H1 (cell line): ENCODE results near the gene TARBP2. TPM values are rescaled to one million over a fixed set of nuclear protein-coding genes. Genes with fewer than 3 reads are reported as not detected.

Experiments used
- CTCF ChIA-PET: fragments of 300-600 bp; sonication (Branson Sonifier 250); formaldehyde crosslinking; loops from one replicate; lab custom pipeline; 2021; ENCODE audit not compliant: partially characterized antibody; lab: Charles Lee
- POLR2A ChIA-PET: fragments of 300-600 bp; sonication (Branson Sonifier 250); formaldehyde crosslinking; loops from one replicate; lab custom pipeline; 2021; ENCODE audit warnings: inconsistent platforms; ENCODE audit not compliant: partially characterized antibody; lab: Charles Lee
- DNase-seq, 2 experiments: peaks; one replicate each; pipeline versions ENCODE4 v3.0.0 to v3.0.0-alpha.2; 2010 to 2022; ENCODE audit warnings: low spot score in 2 of 2, low read depth in 1 of 2, mixed read lengths in 1 of 2
- FAIRE-seq: peaks from 2 replicates; lab custom pipeline; 2011; peaks lifted over from hg19 to GRCh38; lab: Jason Lieb, UNC
- H2AFZ ChIP-seq: 2 replicates; pipeline ENCODE4 v1.8.1; 2012; ENCODE audit warnings: low read length, inconsistent platforms
- H2AK5ac ChIP-seq: 2 replicates; pipeline ENCODE4 v1.6.1; 2013; ENCODE audit warnings: low read depth, low read length
- H2BK120ac ChIP-seq: replicated peaks from 2 replicates; pipeline ENCODE3; 2013; ENCODE audit warnings: low read depth, low read length, inconsistent platforms
- H2BK12ac ChIP-seq: 2 replicates; pipeline ENCODE4 v1.6.1; 2013; ENCODE audit warnings: low read depth, low read length
- H2BK15ac ChIP-seq: 2 replicates; pipeline ENCODE4 v1.6.1; 2013; ENCODE audit warnings: low read length
- H2BK20ac ChIP-seq: 2 replicates; pipeline ENCODE4 v1.6.1; 2013; ENCODE audit warnings: low read length
- H2BK5ac ChIP-seq: 2 replicates; pipeline ENCODE4 v1.6.1; 2013; ENCODE audit warnings: low read depth, low read length
- H3K14ac ChIP-seq: 2 replicates; pipeline ENCODE4 v1.6.1; 2013; ENCODE audit warnings: inconsistent platforms; ENCODE audit not compliant: insufficient read length
- H3K18ac ChIP-seq: 2 replicates; pipeline ENCODE4 v1.6.1; 2013; ENCODE audit warnings: low read length; ENCODE audit errors: extremely low read depth
- H3K23ac ChIP-seq: 2 replicates; pipeline ENCODE4 v1.6.1; 2013; ENCODE audit warnings: inconsistent platforms; ENCODE audit not compliant: insufficient read length
- H3K23me2 ChIP-seq: 2 replicates; pipeline ENCODE4 v1.6.1; 2013; ENCODE audit warnings: low read depth, low read length
- H3K27ac ChIP-seq: 2 replicates; pipeline ENCODE4 v1.6.1; 2011; ENCODE audit warnings: low read depth, low read length, inconsistent platforms
- H3K27me3 ChIP-seq, 4 experiments: replicated peaks in 1 of 4; 1 replicate in 1 of 4; 2 replicates in 3 of 4; pipeline versions ENCODE4 v1.6.1 to v1.8.1; 2011 to 2013; ENCODE audit warnings: low read length in 3 of 4, mild to moderate bottlenecking in 3 of 4, inconsistent platforms in 2 of 4, mixed read lengths in 2 of 4, moderate library complexity in 1 of 4; ENCODE audit not compliant: control insufficient read depth in 3 of 4, insufficient read depth in 3 of 4; ENCODE audit errors: extremely low read depth in 1 of 4
- H3K36me3 ChIP-seq, 4 experiments: 2 replicates each; pipeline versions ENCODE4 v1.6.1 to v1.8.1; 2011 to 2013; ENCODE audit warnings: mild to moderate bottlenecking in 4 of 4, low read length in 3 of 4, moderate library complexity in 2 of 4, control low read depth in 1 of 4, inconsistent platforms in 1 of 4; ENCODE audit not compliant: insufficient read depth in 4 of 4, control insufficient read depth in 2 of 4
- H3K4ac ChIP-seq: replicated peaks from 2 replicates; pipeline ENCODE3; 2013; ENCODE audit warnings: low read length, low read depth, mixed read lengths, inconsistent platforms; ENCODE audit not compliant: insufficient read length
- H3K4me1 ChIP-seq, 4 experiments: replicated peaks in 1 of 4; 1 replicate in 1 of 4; 2 replicates in 3 of 4; pipeline versions ENCODE4 v1.6.1 to v1.8.1; 2011 to 2013; ENCODE audit warnings: low read length in 3 of 4, inconsistent platforms in 2 of 4, mixed read lengths in 1 of 4; ENCODE audit not compliant: insufficient read depth in 4 of 4, control insufficient read depth in 3 of 4
- H3K4me2 ChIP-seq, 2 experiments: 2 replicates each; pipeline versions ENCODE4 v1.6.1 to v1.8.1; 2011 to 2013; ENCODE audit warnings: low read depth in 2 of 2, low read length in 2 of 2, control low read depth in 1 of 2, inconsistent platforms in 1 of 2, mild to moderate bottlenecking in 1 of 2; ENCODE audit not compliant: insufficient read depth in 1 of 2
- H3K4me3 ChIP-seq, 4 experiments: fragments of 200-600, 300-600 bp in 1 of 4; sonication (generic), shearing (Covaris generic), sonication (Bioruptor Twin) in 1 of 4; 2 replicates each; pipeline versions ENCODE4 v1.5.1 to v1.8.1; 2011 to 2016; ENCODE audit warnings: low read length in 4 of 4, low read depth in 3 of 4, control low read depth in 2 of 4, inconsistent platforms in 2 of 4, mild to moderate bottlenecking in 2 of 4, mixed read lengths in 1 of 4, moderate library complexity in 1 of 4; ENCODE audit not compliant: insufficient read depth in 2 of 4; ENCODE audit errors: extremely low read depth in 1 of 4
- H3K56ac ChIP-seq: replicated peaks from 2 replicates; pipeline ENCODE3; 2013; ENCODE audit warnings: low read depth, mild to moderate bottlenecking, mixed read lengths, low read length, inconsistent platforms; ENCODE audit not compliant: insufficient read length
- H3K79me1 ChIP-seq: 2 replicates; pipeline ENCODE4 v1.6.1; 2013; ENCODE audit warnings: low read depth, low read length, control low read depth
- H3K79me2 ChIP-seq, 2 experiments: 2 replicates each; pipeline versions ENCODE4 v1.6.1 to v1.8.1; 2012 to 2013; ENCODE audit warnings: low read length in 2 of 2, mild to moderate bottlenecking in 2 of 2, inconsistent platforms in 1 of 2; ENCODE audit not compliant: insufficient read depth in 2 of 2, control insufficient read depth in 1 of 2
- H3K9ac ChIP-seq, 4 experiments: replicated peaks in 1 of 4; 1 replicate in 1 of 4; 2 replicates in 3 of 4; pipeline versions ENCODE4 v1.6.1 to v1.8.1; 2011 to 2013; ENCODE audit warnings: low read depth in 3 of 4, low read length in 3 of 4, control low read depth in 2 of 4, mild to moderate bottlenecking in 2 of 4, moderate library complexity in 2 of 4, inconsistent platforms in 1 of 4; ENCODE audit errors: extremely low read depth in 1 of 4
- H3K9me3 ChIP-seq, 2 experiments: 2 replicates each; pipeline versions ENCODE4 v1.6.1 to v1.8.1; 2012 to 2013; ENCODE audit warnings: mild to moderate bottlenecking in 2 of 2, moderate library complexity in 2 of 2, control low read depth in 1 of 2, inconsistent platforms in 1 of 2, low read depth in 1 of 2, low read length in 1 of 2, mixed read lengths in 1 of 2; ENCODE audit not compliant: insufficient read depth in 2 of 2
- H4K20me1 ChIP-seq, 2 experiments: replicated peaks in 1 of 2; 2 replicates each; pipeline versions ENCODE3 to v1.8.1; 2011 to 2013; ENCODE audit warnings: inconsistent platforms in 2 of 2, low read length in 2 of 2, mild to moderate bottlenecking in 1 of 2; ENCODE audit not compliant: insufficient read depth in 2 of 2, control insufficient read depth in 1 of 2
- H4K5ac ChIP-seq: 2 replicates; pipeline ENCODE4 v1.6.1; 2013; ENCODE audit warnings: low read length, low read depth, mixed read lengths, inconsistent platforms; ENCODE audit not compliant: insufficient read length
- H4K8ac ChIP-seq: 2 replicates; pipeline ENCODE4 v1.8.0; 2013; ENCODE audit warnings: mild to moderate bottlenecking, moderate library complexity, low read length, inconsistent platforms; ENCODE audit not compliant: insufficient read depth; ENCODE audit errors: extremely low read depth
- H4K91ac ChIP-seq: replicated peaks from 2 replicates; pipeline ENCODE3; 2013; ENCODE audit warnings: low read length, mixed read lengths, inconsistent platforms; ENCODE audit not compliant: insufficient read length
- ASH2L ChIP-seq: fragments of 200-600, 300-600 bp; sonication (generic); IDR thresholded peaks from one replicate; pipeline ENCODE4 v1.7.1; 2017; ENCODE audit warnings: low read length
- BACH1 ChIP-seq: IDR thresholded peaks from 2 replicates; pipeline ENCODE4 v1.6.1; 2012; ENCODE audit warnings: low read length, improper control_type of control experiment
- BCL11A ChIP-seq, 2 experiments: IDR thresholded peaks; one replicate each; pipeline ENCODE4 v1.6.1; 2011; ENCODE audit warnings: low read depth in 2 of 2, low read length in 2 of 2, mild to moderate bottlenecking in 2 of 2
- CEBPB ChIP-seq: IDR thresholded peaks from 2 replicates; pipeline ENCODE4 v1.6.1; 2012; ENCODE audit warnings: low read depth, low read length
- CHD2 ChIP-seq: IDR thresholded peaks from 2 replicates; pipeline ENCODE4 v1.6.1; 2012; ENCODE audit warnings: low read length, improper control_type of control experiment
- CTBP2 ChIP-seq: IDR thresholded peaks from 2 replicates; pipeline ENCODE4 v1.7.0; 2011; ENCODE audit warnings: borderline replicate concordance, mild to moderate bottlenecking, moderate library complexity, mixed read lengths, low read length; ENCODE audit not compliant: insufficient read depth, insufficient read length
- HDAC2 ChIP-seq, 2 experiments: fragments of 300-600 bp in 1 of 2; sonication (generic) in 1 of 2; IDR thresholded peaks; 2 replicates each; pipeline ENCODE4 v1.6.1; 2011 to 2012; ENCODE audit warnings: low read depth in 2 of 2, low read length in 2 of 2, mild to moderate bottlenecking in 2 of 2, moderate library complexity in 2 of 2, borderline replicate concordance in 1 of 2, inconsistent platforms in 1 of 2
- JUND ChIP-seq: IDR thresholded peaks from 2 replicates; pipeline ENCODE4 v1.6.1; 2011; ENCODE audit warnings: mild to moderate bottlenecking, improper control_type of control experiment, low read length
- KDM1A ChIP-seq: fragments of 200-600, 300-600 bp; sonication (generic); IDR thresholded peaks from 2 replicates; pipeline ENCODE4 v1.7.1; 2016; ENCODE audit warnings: mild to moderate bottlenecking, low read length, borderline replicate concordance
- MAFK ChIP-seq: IDR thresholded peaks from 2 replicates; pipeline ENCODE4 v1.6.1; 2012; ENCODE audit warnings: low read depth, mild to moderate bottlenecking, improper control_type of control experiment, low read length
- PHF8 ChIP-seq: fragments of 200-600 bp; sonication (generic); conservative IDR thresholded peaks from 2 replicates; pipeline ENCODE4 v1.7.1; 2012; ENCODE audit warnings: low read depth, mild to moderate bottlenecking, inconsistent platforms, low read length, moderate library complexity
- POU5F1 ChIP-seq: IDR thresholded peaks from 2 replicates; pipeline ENCODE4 v1.6.1; 2011; ENCODE audit warnings: low read depth, mild to moderate bottlenecking, low read length, moderate library complexity
- RBBP5 ChIP-seq: IDR thresholded peaks from 2 replicates; pipeline ENCODE4 v1.7.1; 2012; ENCODE audit warnings: low read depth, mild to moderate bottlenecking, inconsistent platforms, low read length, moderate library complexity, borderline replicate concordance
- RXRA ChIP-seq: IDR thresholded peaks from 2 replicates; pipeline ENCODE4 v1.6.1; 2011; ENCODE audit warnings: low read depth, mild to moderate bottlenecking, low read length, moderate library complexity; ENCODE audit not compliant: insufficient read depth
- WGBS, 2 experiments: shearing (Covaris generic) in 1 of 2; methylation state at CpG; one replicate each; pipeline versions ENCODE4 v1.1.6 to v1.1.7; 2013 to 2015; ENCODE audit warnings: low lambda C conversion rate in 2 of 2, mixed read lengths in 2 of 2, inconsistent platforms in 1 of 2, low coverage in 1 of 2, missing lambda C conversion rate in 1 of 2; ENCODE audit not compliant: insufficient replicate concordance in 2 of 2, insufficient coverage in 1 of 2, insufficient read length in 1 of 2; ENCODE audit errors: extremely low coverage in 1 of 2, missing lambda C conversion rate in 1 of 2; 5-methylcytosine and 5-hydroxymethylcytosine counted together
- polyA plus RNA-seq, 7 experiments: library from polyadenylated mRNA; depleted of rRNA in 3 of 7; stranded (reverse) in 5 of 7; unstranded in 2 of 7; fragments of >200 nt in 5 of 7; fragments of 200-250 nt in 2 of 7; gene quantifications; 1 replicate in 5 of 7; 2 replicates in 1 of 7; 4 replicates in 1 of 7; pipeline versions ENCODE4 v1.2.1 to v1.2.3, GENCODE V29; 2011 to 2013; ENCODE audit warnings: missing spikeins in 2 of 7, mixed read lengths in 2 of 7
- total RNA-seq: library from RNA; stranded (reverse); fragmentation: NEBNext Ultra II Directional; extraction: Animal tissue kit (Norgen Biotek cat#: 25700); gene quantifications from 2 replicates; pipeline ENCODE4 v1.2.1, GENCODE V29; 2021
- TF ChIP-seq, protein P1 (sequence below): IDR thresholded peaks from 2 replicates; pipeline ENCODE4 v1.6.1; 2011; ENCODE audit warnings: low read depth, mild to moderate bottlenecking, low read length; ENCODE audit not compliant: insufficient read depth

The TARBP2 gene
- total and polyA plus RNA-seq, 2 of the 8 experiments (the other 6 are each of a cell fraction or from before 2014, with no cell fraction given) = 69.9 to 122 TPM

DNA sequence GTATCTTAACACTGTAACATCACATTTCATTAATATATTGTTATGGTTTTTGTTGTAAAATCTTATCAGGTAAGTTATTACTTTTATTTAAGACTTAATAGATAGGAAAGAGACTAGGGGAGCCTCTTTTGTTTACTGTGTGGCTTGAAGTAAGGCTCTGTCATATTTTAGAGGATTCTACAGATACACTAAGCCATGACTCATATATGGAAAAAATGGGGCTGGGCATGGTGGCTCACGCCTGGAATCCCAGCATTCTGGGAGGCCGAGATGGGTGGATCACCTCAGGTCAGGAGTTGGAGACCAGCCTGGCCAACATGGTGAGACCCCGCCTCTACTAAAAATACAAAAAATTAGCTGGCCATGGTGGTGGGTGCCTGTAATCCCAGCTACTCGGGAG is 29.8 kb downstream of the TARBP2 start:
- FAIRE-seq = no peak
- DNase-seq = no peak
- H3K4me2 ChIP-seq = no peak overlapping the region
- H3K4me1 ChIP-seq = no peaks in the 10 kb centered on the region
- no peaks in the 10 kb centered on the region for H3K23me2 ChIP-seq
- no peak overlapping the region for H2BK120ac ChIP-seq
- no peak overlapping the region for H4K5ac ChIP-seq
- H3K27ac ChIP-seq = no peak overlapping the region
- no peak overlapping the region for H4K8ac ChIP-seq
- peaks cover 2 to 19% (median 8%) of the 10 kb centered on the region in 4 experiments for H3K36me3 ChIP-seq
- no peaks in the 10 kb centered on the region for H3K79me1 ChIP-seq
- no peak overlapping the region for H2BK20ac ChIP-seq
- H4K91ac ChIP-seq = no peak overlapping the region
- H4K20me1 ChIP-seq = no peaks in the 10 kb centered on the region
- no peak overlapping the region for H2AFZ ChIP-seq
- H3K79me2 ChIP-seq = no peaks in the 10 kb centered on the region
- H2BK15ac ChIP-seq = no peak overlapping the region
- H3K18ac ChIP-seq = no peak overlapping the region
- H3K4ac ChIP-seq = no peak overlapping the region
- POLR2A ChIA-PET = no interaction called here
- no peak overlapping the region for H2BK5ac ChIP-seq
- H3K9ac ChIP-seq = no peak overlapping the region
- no peaks in the 10 kb centered on the region for H3K9me3 ChIP-seq
- CTCF ChIA-PET = no interaction called here
- H3K27me3 ChIP-seq = no peaks in the 10 kb centered on the region
- 89% methylated on average over 4 of the region's 4 CpGs; no CpG with 5 or more reads in 1 of the 2 experiments for WGBS, 2 experiments
- H2AK5ac ChIP-seq = no peak overlapping the region
- H3K56ac ChIP-seq = no peak overlapping the region
- H3K14ac ChIP-seq = no peak overlapping the region
- no peak overlapping the region for H2BK12ac ChIP-seq
- no peak overlapping the region for H3K4me3 ChIP-seq
- no peak overlapping the region for H3K23ac ChIP-seq
- TF ChIP-seq PHF8 = no peak
- no peak for TF ChIP-seq HDAC2 (IDR thresholded peaks at IDR 0.05; ENCODE audit: borderline replicate concordance in 1 of 2, low read depth in 2 of 2, low read length in 2 of 2)
- no peak for TF ChIP-seq CEBPB
- TF ChIP-seq RBBP5 = no peak
- no peak for TF ChIP-seq RXRA
- TF ChIP-seq BCL11A (IDR thresholded peaks at IDR 0.05; ENCODE audit: low read depth in 2 of 2, low read length in 2 of 2) = no peak
- no peak for TF ChIP-seq CTBP2
- TF ChIP-seq BACH1 = no peak
- TF ChIP-seq, protein P1, sequence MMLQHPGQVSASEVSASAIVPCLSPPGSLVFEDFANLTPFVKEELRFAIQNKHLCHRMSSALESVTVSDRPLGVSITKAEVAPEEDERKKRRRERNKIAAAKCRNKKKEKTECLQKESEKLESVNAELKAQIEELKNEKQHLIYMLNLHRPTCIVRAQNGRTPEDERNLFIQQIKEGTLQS = no peak
- TF ChIP-seq KDM1A = no peak
- no peak for TF ChIP-seq CHD2
- TF ChIP-seq MAFK = no peak
- TF ChIP-seq JUND = no peak
- TF ChIP-seq POU5F1 = no peak
- no peak for TF ChIP-seq ASH2L
